Measurements from ENCODE around the gene HEATR1.

DNA sequence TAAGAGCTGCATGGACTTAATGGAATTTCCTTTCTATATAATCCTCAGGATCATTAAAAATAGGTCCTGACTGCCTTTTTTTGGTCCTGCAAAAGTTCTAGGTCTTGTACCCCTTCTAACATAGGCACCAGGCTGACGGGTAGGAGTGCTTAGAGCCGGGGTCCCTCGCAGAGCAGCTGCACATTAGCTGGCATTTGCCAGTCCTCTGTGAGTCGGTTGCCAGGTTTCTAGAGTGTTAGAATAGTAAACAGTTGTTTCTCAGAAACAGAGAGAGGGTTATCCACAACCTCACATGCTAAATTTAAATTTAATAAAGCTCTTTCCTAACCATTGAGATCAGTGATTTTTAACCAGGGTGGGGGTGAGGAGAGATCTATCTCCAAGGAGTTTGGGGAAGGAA, 35.4 kb upstream of the HEATR1 start:
- TF ChIP-seq, protein P1, sequence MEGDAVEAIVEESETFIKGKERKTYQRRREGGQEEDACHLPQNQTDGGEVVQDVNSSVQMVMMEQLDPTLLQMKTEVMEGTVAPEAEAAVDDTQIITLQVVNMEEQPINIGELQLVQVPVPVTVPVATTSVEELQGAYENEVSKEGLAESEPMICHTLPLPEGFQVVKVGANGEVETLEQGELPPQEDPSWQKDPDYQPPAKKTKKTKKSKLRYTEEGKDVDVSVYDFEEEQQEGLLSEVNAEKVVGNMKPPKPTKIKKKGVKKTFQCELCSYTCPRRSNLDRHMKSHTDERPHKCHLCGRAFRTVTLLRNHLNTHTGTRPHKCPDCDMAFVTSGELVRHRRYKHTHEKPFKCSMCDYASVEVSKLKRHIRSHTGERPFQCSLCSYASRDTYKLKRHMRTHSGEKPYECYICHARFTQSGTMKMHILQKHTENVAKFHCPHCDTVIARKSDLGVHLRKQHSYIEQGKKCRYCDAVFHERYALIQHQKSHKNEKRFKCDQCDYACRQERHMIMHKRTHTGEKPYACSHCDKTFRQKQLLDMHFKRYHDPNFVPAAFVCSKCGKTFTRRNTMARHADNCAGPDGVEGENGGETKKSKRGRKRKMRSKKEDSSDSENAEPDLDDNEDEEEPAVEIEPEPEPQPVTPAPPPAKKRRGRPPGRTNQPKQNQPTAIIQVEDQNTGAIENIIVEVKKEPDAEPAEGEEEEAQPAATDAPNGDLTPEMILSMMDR (IDR thresholded peaks at IDR 0.05), result no peak
- TF ChIP-seq POLR2A (IDR thresholded peaks at IDR 0.05), result no peak
